NCI-H2107 treated with DMSO at 0.1 percent for 48 hours (cell line): ENCODE data around the gene NUP160.
"Not testable (repeated sequence)": the region's sequence is repeated elsewhere in the genome, so short reads cannot be mapped to it uniquely, and the experiment has no call there.

Experiments
- DNase-seq: peaks from one replicate; lab custom pipeline; 2025; ENCODE audit not compliant: unreplicated experiment; lab: John Stamatoyannopoulos, UW

The NUP160 gene

GRCh38 chr11:47863898-47864430 is 15.8 kb upstream of the NUP160 start:
- DNase-seq = no peak

GRCh38 chr11:47863189-47863897 is 15.2 kb upstream of the NUP160 start:
- DNase-seq = no peak

GRCh38 chr11:47861728-47862127 is 13.6 kb upstream of the NUP160 start:
- no peak for DNase-seq

GRCh38 chr11:47860536-47860935 is 12.4 kb upstream of the NUP160 start:
- DNase-seq = no peak

- DNase-seq = no peak
Measured at GRCh38 chr11:47857892-47858543, 9.9 kb upstream of the NUP160 start.

- DNase-seq = no peak
Measured at GRCh38 chr11:47857485-47857884, 9.3 kb upstream of the NUP160 start.

GRCh38 chr11:47856186-47856585 is 8.0 kb upstream of the NUP160 start:
- DNase-seq = peak; percentile 77

GRCh38 chr11:47854667-47855066 is 6.5 kb upstream of the NUP160 start:
- no peak for DNase-seq

GRCh38 chr11:47852053-47852452 is 3.9 kb upstream of the NUP160 start:
- no peak for DNase-seq

GRCh38 chr11:47850337-47850736 is 2.2 kb upstream of the NUP160 start:
- no peak for DNase-seq

- DNase-seq = no peak
Measured at GRCh38 chr11:47848700-47849155, 578 bp upstream of the NUP160 start.

GRCh38 chr11:47847537-47847891 is 636 bp downstream of the NUP160 start:
- no peak for DNase-seq

- DNase-seq = no peak
Measured at GRCh38 chr11:47846998-47847397, 1.2 kb downstream of the NUP160 start.

GRCh38 chr11:47843361-47844055 is 4.6 kb downstream of the NUP160 start:
- no peak for DNase-seq

- DNase-seq = no peak
Measured at GRCh38 chr11:47842749-47843148, 5.4 kb downstream of the NUP160 start.

GRCh38 chr11:47837929-47838328 is 10.2 kb downstream of the NUP160 start:
- DNase-seq = no peak

GRCh38 chr11:47837292-47837691 is 10.9 kb downstream of the NUP160 start:
- no peak for DNase-seq

- DNase-seq = not testable (repeated sequence)
Measured at GRCh38 chr11:47830013-47830412, 18.1 kb downstream of the NUP160 start.

GRCh38 chr11:47828284-47828683 is 19.9 kb downstream of the NUP160 start:
- no peak for DNase-seq

GRCh38 chr11:47822664-47823063 is 25.5 kb downstream of the NUP160 start:
- DNase-seq = not testable (repeated sequence)

- DNase-seq = no peak
Measured at GRCh38 chr11:47819743-47820142, 28.4 kb downstream of the NUP160 start.

GRCh38 chr11:47800759-47801158 is 47.4 kb downstream of the NUP160 start:
- DNase-seq = no peak
